Measurements from ENCODE around the gene MAB21L4.

The MAB21L4 gene

GRCh38 chr2:240922245-240922981 is 26.5 kb upstream of the MAB21L4 start:
- Histone ChIP-seq H3K4me1 (ENCODE audit: control insufficient read depth, insufficient read depth, low read length) (no peaks in the 10 kb centered on the region), H3K27ac (ENCODE audit: low read depth, low read length) (no peak overlapping the region), H3K9ac (ENCODE audit: low read depth, low read length) (no peak overlapping the region)

GRCh38 chr2:240921995-240922244 is 26.0 kb upstream of the MAB21L4 start:
- H3K27me3 ChIP-seq (ENCODE audit: control insufficient read depth, insufficient read depth, low read length), result no peaks in the 10 kb centered on the region
- no peak overlapping the region for H3K4me3 ChIP-seq (ENCODE audit: low read depth, low read length)
- no peak overlapping the region for H3K9ac ChIP-seq (ENCODE audit: low read depth, low read length)
- no peaks in the 10 kb centered on the region for H3K9me3 ChIP-seq (ENCODE audit: control insufficient read depth, insufficient read depth, low read length)
- peaks cover under 1% of the 10 kb centered on the region; the same call in 1 of the 2 replicates for H3K4me1 ChIP-seq (ENCODE audit: control insufficient read depth, insufficient read depth, low read length)
- H3K36me3 ChIP-seq (ENCODE audit: control insufficient read depth, insufficient read depth, low read length), result no peaks in the 10 kb centered on the region
- H3K27ac ChIP-seq (ENCODE audit: low read depth, low read length), result no peak overlapping the region

More at GRCh38 chr2:240922245-240922981, 26.5 kb upstream of the MAB21L4 start:
- H3K9me3 ChIP-seq (ENCODE audit: control insufficient read depth, insufficient read depth, low read length), result no peaks in the 10 kb centered on the region
- no peaks in the 10 kb centered on the region for H3K36me3 ChIP-seq (ENCODE audit: control insufficient read depth, insufficient read depth, low read length)
- H3K27me3 ChIP-seq (ENCODE audit: control insufficient read depth, insufficient read depth, low read length), result no peaks in the 10 kb centered on the region
- H3K4me3 ChIP-seq (ENCODE audit: low read depth, low read length), result no peak overlapping the region

DNA sequence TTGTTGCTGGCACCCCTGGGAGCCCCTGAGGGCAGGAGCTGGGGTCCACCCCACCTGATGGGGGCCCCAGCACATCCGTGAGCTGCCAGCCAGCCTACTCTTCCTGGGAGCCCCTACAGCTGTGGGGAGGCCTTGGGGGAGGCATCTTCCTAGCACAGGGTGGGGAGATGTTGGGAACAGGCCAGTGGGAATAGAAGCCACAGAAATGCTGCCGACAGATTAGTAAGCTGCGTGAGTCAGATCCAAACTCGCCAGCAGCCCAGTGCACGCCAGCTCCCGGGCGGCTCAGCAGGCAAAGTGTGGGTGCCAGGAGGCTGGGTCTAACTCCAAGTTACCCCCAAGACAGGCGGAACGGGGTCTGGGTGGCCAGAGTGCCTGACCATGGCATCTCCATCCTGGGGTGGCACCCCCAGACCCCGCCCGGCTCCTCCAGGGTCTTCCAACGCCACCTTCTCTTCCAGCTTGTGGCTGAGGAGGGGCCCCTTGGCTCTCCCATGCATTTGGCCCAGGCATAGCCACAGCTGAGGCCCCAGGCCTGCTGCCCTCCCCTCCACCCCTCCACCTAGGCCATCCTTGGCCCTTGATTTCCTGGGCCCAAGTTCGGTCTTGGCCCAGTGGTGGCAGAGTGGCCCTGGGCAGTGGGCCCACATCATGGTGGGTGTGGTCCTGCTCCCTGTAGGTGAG is 25.5 kb upstream of the MAB21L4 start:
- no peak overlapping the region for H3K4me3 ChIP-seq (ENCODE audit: low read depth, low read length)
- H3K27ac ChIP-seq (ENCODE audit: low read depth, low read length), result no peak overlapping the region
- peaks cover 4% of the 10 kb centered on the region; the same call in 1 of the 2 replicates for H3K4me1 ChIP-seq (ENCODE audit: control insufficient read depth, insufficient read depth, low read length)
- peaks cover 2% of the 10 kb centered on the region; the same call in 1 of the 2 replicates for H3K27me3 ChIP-seq (ENCODE audit: control insufficient read depth, insufficient read depth, low read length)
- H3K9me3 ChIP-seq (ENCODE audit: control insufficient read depth, insufficient read depth, low read length), result no peaks in the 10 kb centered on the region
- no peaks in the 10 kb centered on the region for H3K36me3 ChIP-seq (ENCODE audit: control insufficient read depth, insufficient read depth, low read length)
- H3K9ac ChIP-seq (ENCODE audit: low read depth, low read length), result no peak overlapping the region

- H3K27me3 ChIP-seq (ENCODE audit: control insufficient read depth, insufficient read depth, low read length), result peaks cover 4% of the 10 kb centered on the region
- no peak overlapping the region for H3K9ac ChIP-seq (ENCODE audit: low read depth, low read length)
- H3K27ac ChIP-seq (ENCODE audit: low read depth, low read length), result no peak overlapping the region
Measured at GRCh38 chr2:240920783-240921231, 24.9 kb upstream of the MAB21L4 start.

GRCh38 chr2:240919786-240920782 is 24.1 kb upstream of the MAB21L4 start:
- Histone ChIP-seq H3K4me1 (ENCODE audit: control insufficient read depth, insufficient read depth, low read length) (peaks cover 4% of the 10 kb centered on the region; the same call in 1 of the 2 replicates), H3K4me3 (ENCODE audit: low read depth, low read length) (no peak overlapping the region), H3K9ac (ENCODE audit: low read depth, low read length) (no peak overlapping the region), H3K27me3 (ENCODE audit: control insufficient read depth, insufficient read depth, low read length) (peaks cover 12% of the 10 kb centered on the region), H3K9me3 (ENCODE audit: control insufficient read depth, insufficient read depth, low read length) (no peaks in the 10 kb centered on the region), H3K27ac (ENCODE audit: low read depth, low read length) (no peak overlapping the region), H3K36me3 (ENCODE audit: control insufficient read depth, insufficient read depth, low read length) (no peaks in the 10 kb centered on the region)

More at GRCh38 chr2:240920783-240921231, 24.9 kb upstream of the MAB21L4 start:
- H3K4me3 ChIP-seq (ENCODE audit: low read depth, low read length), result no peak overlapping the region
- H3K4me1 ChIP-seq (ENCODE audit: control insufficient read depth, insufficient read depth, low read length), result peaks cover 4% of the 10 kb centered on the region; the same call in 1 of the 2 replicates
- no peaks in the 10 kb centered on the region for H3K36me3 ChIP-seq (ENCODE audit: control insufficient read depth, insufficient read depth, low read length)
- H3K9me3 ChIP-seq (ENCODE audit: control insufficient read depth, insufficient read depth, low read length), result no peaks in the 10 kb centered on the region

DNA sequence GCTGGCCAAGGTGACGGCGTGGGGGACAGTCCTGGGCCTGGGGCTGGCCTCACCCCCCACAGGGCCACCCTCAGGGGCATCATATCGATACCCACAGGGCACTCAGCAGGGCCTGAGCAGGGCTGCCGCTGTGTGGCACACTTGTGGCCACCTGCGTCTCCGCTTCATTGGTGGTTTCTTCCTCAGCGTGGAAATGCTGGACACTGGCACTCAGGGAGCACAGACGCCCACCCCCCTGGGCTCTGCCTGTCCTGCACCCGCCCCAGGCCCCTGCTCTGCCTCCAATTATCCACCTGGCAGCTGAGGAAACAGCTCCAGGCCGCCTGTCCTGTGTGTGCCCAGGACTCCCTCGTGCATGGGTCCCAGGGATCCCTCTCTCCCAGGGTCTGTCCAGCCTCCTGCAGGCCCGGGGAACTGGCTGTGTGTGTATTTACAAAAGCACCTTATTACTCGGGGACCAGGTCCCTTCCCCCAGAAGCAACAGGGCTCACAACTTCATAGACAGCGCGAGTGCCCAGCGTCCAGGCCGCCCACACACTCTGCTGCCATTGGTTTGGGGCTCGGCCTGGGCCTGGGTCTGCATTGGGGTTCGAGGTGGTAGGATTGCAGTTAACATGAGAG is 23.3 kb upstream of the MAB21L4 start:
- peaks cover 13% of the 10 kb centered on the region for H3K27me3 ChIP-seq (ENCODE audit: control insufficient read depth, insufficient read depth, low read length)
- H3K4me3 ChIP-seq (ENCODE audit: low read depth, low read length), result no peak overlapping the region
- no peak overlapping the region for H3K27ac ChIP-seq (ENCODE audit: low read depth, low read length)
- H3K9me3 ChIP-seq (ENCODE audit: control insufficient read depth, insufficient read depth, low read length), result no peaks in the 10 kb centered on the region
- no peaks in the 10 kb centered on the region for H3K36me3 ChIP-seq (ENCODE audit: control insufficient read depth, insufficient read depth, low read length)
- H3K4me1 ChIP-seq (ENCODE audit: control insufficient read depth, insufficient read depth, low read length), result peaks cover 4% of the 10 kb centered on the region; the same call in 1 of the 2 replicates
- no peak overlapping the region for H3K9ac ChIP-seq (ENCODE audit: low read depth, low read length)

DNA sequence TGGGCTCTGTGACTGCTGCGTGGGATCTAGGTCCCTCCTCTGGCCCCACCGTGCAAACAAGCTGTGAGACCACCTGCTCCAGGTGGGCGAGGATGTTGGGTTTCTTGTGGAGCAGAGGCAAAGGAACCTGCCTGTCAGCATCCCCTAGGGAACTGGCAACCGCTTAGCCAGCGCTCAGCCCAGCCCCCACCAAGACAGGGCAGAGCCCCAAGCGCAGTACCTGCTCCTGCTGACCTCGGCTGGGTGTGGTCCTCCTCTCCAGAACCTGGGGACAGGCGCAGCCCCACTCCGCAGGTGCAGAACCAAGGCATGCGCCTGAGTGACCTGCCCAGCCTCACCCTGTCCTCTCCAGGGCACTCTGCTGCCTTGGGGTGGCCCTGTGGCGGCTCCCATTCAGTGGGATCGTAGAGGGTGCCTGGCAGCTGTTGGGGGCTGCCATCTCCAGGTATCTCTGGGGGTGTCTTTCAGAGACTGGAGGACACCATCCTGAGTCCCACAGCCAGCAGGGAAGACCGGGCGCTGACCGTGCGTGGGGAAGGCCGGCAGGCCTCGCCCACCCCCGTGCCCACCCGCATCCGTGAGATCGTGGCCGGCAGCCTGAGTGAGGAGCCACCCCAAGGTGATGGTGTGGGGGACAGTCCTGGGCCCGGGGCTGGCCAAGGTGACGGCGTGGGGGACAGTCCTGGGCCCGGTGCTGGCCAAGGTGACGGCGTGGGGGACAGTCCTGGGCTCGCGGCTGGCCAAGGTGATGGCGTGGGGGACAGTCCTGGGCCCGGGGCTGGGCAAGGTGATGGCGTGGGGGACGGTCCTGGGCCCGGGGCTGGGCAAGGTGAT is 22.5 kb upstream of the MAB21L4 start:
- peaks cover 13% of the 10 kb centered on the region for H3K27me3 ChIP-seq (ENCODE audit: control insufficient read depth, insufficient read depth, low read length)
- H3K4me1 ChIP-seq (ENCODE audit: control insufficient read depth, insufficient read depth, low read length), result peaks cover 4% of the 10 kb centered on the region; the same call in 1 of the 2 replicates
- no peak overlapping the region for H3K4me3 ChIP-seq (ENCODE audit: low read depth, low read length)
- H3K27ac ChIP-seq (ENCODE audit: low read depth, low read length), result no peak overlapping the region
- H3K9ac ChIP-seq (ENCODE audit: low read depth, low read length), result no peak overlapping the region
- no peaks in the 10 kb centered on the region for H3K36me3 ChIP-seq (ENCODE audit: control insufficient read depth, insufficient read depth, low read length)
- H3K9me3 ChIP-seq (ENCODE audit: control insufficient read depth, insufficient read depth, low read length), result no peaks in the 10 kb centered on the region

DNA sequence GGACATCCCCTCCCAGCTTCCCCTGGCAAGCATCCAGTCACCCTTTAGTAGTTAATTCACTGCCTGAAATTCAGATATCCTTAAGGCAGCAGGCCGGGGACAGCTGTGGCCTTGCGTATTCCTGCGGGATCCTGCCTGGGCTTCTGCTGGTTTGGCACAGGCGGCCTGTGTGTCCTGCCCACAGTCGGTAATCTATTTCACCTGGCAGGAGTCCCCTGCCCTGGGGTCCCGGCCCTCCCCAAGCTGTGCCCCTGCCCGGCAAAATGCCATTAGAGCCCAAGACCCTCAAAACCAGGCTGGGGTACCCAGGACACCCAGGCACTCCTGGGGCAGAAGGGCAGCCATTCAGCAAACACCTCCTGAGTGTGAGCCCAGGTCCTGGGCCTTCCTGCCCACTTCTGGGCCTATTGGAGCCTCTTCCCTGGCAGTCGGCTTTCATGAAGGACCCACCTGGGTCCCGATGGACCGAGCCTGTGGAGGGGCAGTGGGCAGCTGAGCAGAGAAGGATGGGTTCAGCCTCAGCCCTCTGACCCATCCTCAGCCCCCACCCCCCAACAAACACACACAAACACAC is 21.8 kb upstream of the MAB21L4 start:
- Histone ChIP-seq H3K36me3 (ENCODE audit: control insufficient read depth, insufficient read depth, low read length) (no peaks in the 10 kb centered on the region), H3K9me3 (ENCODE audit: control insufficient read depth, insufficient read depth, low read length) (no peaks in the 10 kb centered on the region), H3K4me1 (ENCODE audit: control insufficient read depth, insufficient read depth, low read length) (peaks cover 4% of the 10 kb centered on the region; the same call in 1 of the 2 replicates), H3K4me3 (ENCODE audit: low read depth, low read length) (no peak overlapping the region), H3K27me3 (ENCODE audit: control insufficient read depth, insufficient read depth, low read length) (peaks cover 13% of the 10 kb centered on the region), H3K9ac (ENCODE audit: low read depth, low read length) (no peak overlapping the region), H3K27ac (ENCODE audit: low read depth, low read length) (no peak overlapping the region)

DNA sequence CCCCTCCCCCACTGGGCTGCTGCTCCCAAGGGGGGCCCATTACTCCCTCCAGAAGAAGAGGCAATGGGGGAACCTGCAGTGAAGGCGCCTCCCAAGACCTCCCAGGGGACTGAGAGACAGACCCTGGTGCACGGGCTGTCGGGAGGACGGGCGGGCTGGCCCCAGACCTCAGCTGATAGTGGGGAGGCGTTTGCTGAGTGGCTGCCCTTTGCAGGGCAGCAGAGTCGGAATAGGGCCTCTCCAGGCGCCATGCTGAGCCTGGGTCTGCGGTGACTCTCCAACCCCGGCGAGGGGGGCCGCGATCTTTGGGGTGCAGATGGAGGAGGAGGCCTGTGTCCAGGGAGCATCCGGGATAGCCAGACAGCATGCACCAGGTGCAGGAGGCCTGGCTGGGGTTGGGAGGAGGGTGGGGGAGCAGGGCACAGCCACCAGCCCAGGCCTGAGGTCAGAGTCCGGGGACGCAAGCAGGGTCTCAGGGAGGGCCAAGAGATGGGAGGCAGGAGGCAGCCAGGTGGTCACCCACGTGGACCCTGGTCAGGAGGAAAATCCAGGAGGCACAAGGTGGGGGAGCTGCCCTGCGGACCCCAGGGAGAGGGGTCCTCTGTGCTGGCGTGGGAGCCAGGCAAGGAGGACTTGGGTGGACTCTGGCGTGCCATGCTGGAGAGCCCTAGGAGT is 21.2 kb upstream of the MAB21L4 start:
- no peak overlapping the region for H3K4me3 ChIP-seq (ENCODE audit: low read depth, low read length)
- no peak overlapping the region for H3K9ac ChIP-seq (ENCODE audit: low read depth, low read length)
- peaks cover 4% of the 10 kb centered on the region; the same call in 1 of the 2 replicates for H3K4me1 ChIP-seq (ENCODE audit: control insufficient read depth, insufficient read depth, low read length)
- H3K9me3 ChIP-seq (ENCODE audit: control insufficient read depth, insufficient read depth, low read length), result no peaks in the 10 kb centered on the region
- no peak overlapping the region for H3K27ac ChIP-seq (ENCODE audit: low read depth, low read length)
- H3K36me3 ChIP-seq (ENCODE audit: control insufficient read depth, insufficient read depth, low read length), result no peaks in the 10 kb centered on the region
- H3K27me3 ChIP-seq (ENCODE audit: control insufficient read depth, insufficient read depth, low read length), result peaks cover 13% of the 10 kb centered on the region
